ENCODE measurements around the gene ITPKB. TPM values are rescaled to one million over a fixed set of nuclear protein-coding genes. Genes with fewer than 3 reads are reported as not detected.

Gene ITPKB
- total RNA-seq, 1 donor from 2014 or later, result 9.8 TPM

- Mint-ChIP-seq H3K4me3 (ENCODE audit: low read depth) (no peak overlapping the region), H3K9me3 (ENCODE audit: low read depth) (no peaks in the 10 kb centered on the region), H3K36me3 (ENCODE audit: insufficient read depth) (no peaks in the 10 kb centered on the region), H3K27me3 (peaks cover 27% of the 10 kb centered on the region), H3K27ac (no peak overlapping the region), H3K4me1 (ENCODE audit: low read depth) (no peaks in the 10 kb centered on the region)
- no peak for DNase-seq (ENCODE audit: low spot score, unreplicated experiment)
- no peak for TF ChIP-seq CTCF (IDR thresholded peaks at IDR 0.05; ENCODE audit: unreplicated experiment)
Observed at GRCh38 chr1:226763905-226764264, 24.8 kb upstream of the ITPKB start.

GRCh38 chr1:226762988-226763904 is 24.2 kb upstream of the ITPKB start:
- no peak for DNase-seq (ENCODE audit: low spot score, unreplicated experiment)
- no peaks in the 10 kb centered on the region for H3K36me3 Mint-ChIP-seq (ENCODE audit: insufficient read depth)
- peaks cover 27% of the 10 kb centered on the region for H3K27me3 Mint-ChIP-seq
- no peaks in the 10 kb centered on the region for H3K9me3 Mint-ChIP-seq (ENCODE audit: low read depth)
- H3K4me3 Mint-ChIP-seq (ENCODE audit: low read depth), result no peak overlapping the region
- no peak overlapping the region for H3K27ac Mint-ChIP-seq
- no peak for TF ChIP-seq CTCF (IDR thresholded peaks at IDR 0.05; ENCODE audit: unreplicated experiment)
- no peaks in the 10 kb centered on the region for H3K4me1 Mint-ChIP-seq (ENCODE audit: low read depth)

GRCh38 chr1:226762055-226762454 is 23.0 kb upstream of the ITPKB start:
- TF ChIP-seq CTCF (IDR thresholded peaks at IDR 0.05; ENCODE audit: unreplicated experiment), result no peak
- Mint-ChIP-seq H3K27ac (no peak overlapping the region), H3K9me3 (ENCODE audit: low read depth) (no peaks in the 10 kb centered on the region), H3K4me1 (ENCODE audit: low read depth) (no peaks in the 10 kb centered on the region), H3K4me3 (ENCODE audit: low read depth) (no peak overlapping the region), H3K27me3 (peaks cover 27% of the 10 kb centered on the region), H3K36me3 (ENCODE audit: insufficient read depth) (no peaks in the 10 kb centered on the region)
- no peak for DNase-seq (ENCODE audit: low spot score, unreplicated experiment)

GRCh38 chr1:226761322-226761721 is 22.2 kb upstream of the ITPKB start:
- DNase-seq (ENCODE audit: low spot score, unreplicated experiment), result no peak
- Mint-ChIP-seq H3K4me3 (ENCODE audit: low read depth) (no peak overlapping the region), H3K36me3 (ENCODE audit: insufficient read depth) (no peaks in the 10 kb centered on the region), H3K27ac (no peak overlapping the region), H3K4me1 (ENCODE audit: low read depth) (no peaks in the 10 kb centered on the region), H3K27me3 (peaks cover 25% of the 10 kb centered on the region), H3K9me3 (ENCODE audit: low read depth) (peaks cover 2% of the 10 kb centered on the region)
- no peak for TF ChIP-seq CTCF (IDR thresholded peaks at IDR 0.05; ENCODE audit: unreplicated experiment)

- Mint-ChIP-seq H3K4me1 (ENCODE audit: low read depth) (no peaks in the 10 kb centered on the region), H3K27ac (no peak overlapping the region), H3K27me3 (peaks cover 11% of the 10 kb centered on the region), H3K9me3 (ENCODE audit: low read depth) (peaks cover 2% of the 10 kb centered on the region), H3K36me3 (ENCODE audit: insufficient read depth) (no peaks in the 10 kb centered on the region), H3K4me3 (ENCODE audit: low read depth) (no peak overlapping the region)
- no peak for TF ChIP-seq CTCF (IDR thresholded peaks at IDR 0.05; ENCODE audit: unreplicated experiment)
- no peak for DNase-seq (ENCODE audit: low spot score, unreplicated experiment)
Observed at GRCh38 chr1:226754793-226755533, 15.9 kb upstream of the ITPKB start.
